Mucosa of gallbladder (tissue), 1 donor: Measurements from ENCODE around the gene CEP70. TPM values are rescaled to one million over a fixed set of nuclear protein-coding genes. Genes with fewer than 3 reads are reported as not detected.

Experiments used
- DNase-seq: peaks from one replicate; pipeline ENCODE4 v3.0.0-alpha.2; 2020; ENCODE audit warnings: low spot score
- total RNA-seq: library from RNA; stranded (reverse); gene quantifications from one replicate; pipeline ENCODE4 v1.2.1, GENCODE V29; 2021
- donor health status: DM: no; HTN: no; CAD: no.

The CEP70 gene
- total RNA-seq, 1 donor from 2014 or later = 49.5 TPM

DNA sequence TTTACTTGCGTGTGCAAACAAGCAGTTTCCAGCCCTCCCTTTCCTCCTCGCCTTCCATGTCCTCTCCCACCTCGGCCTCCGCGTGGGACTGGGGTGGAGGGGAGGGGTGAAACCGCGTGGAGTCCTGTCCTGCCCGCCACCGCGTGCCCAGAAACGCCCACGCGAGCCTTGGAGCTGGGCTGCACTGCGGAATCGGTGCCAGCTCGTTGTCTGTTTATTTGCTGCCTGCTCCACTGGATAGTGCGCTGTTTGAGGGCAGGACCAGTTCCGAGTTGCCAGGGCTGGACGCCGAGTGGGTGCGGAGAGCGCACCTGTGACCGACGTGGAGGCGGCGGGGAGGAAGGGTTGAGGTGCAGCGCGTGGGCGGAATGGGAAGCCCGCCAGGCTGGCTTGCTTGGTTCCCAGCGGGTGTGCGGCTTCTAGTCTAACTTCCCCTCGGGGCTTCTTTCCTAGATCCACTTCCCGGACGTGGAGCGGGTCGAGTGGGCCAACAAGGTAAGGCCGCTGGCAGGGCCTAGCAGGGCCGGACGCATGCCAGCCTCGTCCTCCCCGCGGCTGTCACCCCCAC, 142.4 kb downstream of the CEP70 start:
- no peak for DNase-seq

GRCh38 chr3:138450704-138451424, 143.2 kb downstream of the CEP70 start:
- no peak for DNase-seq

DNA sequence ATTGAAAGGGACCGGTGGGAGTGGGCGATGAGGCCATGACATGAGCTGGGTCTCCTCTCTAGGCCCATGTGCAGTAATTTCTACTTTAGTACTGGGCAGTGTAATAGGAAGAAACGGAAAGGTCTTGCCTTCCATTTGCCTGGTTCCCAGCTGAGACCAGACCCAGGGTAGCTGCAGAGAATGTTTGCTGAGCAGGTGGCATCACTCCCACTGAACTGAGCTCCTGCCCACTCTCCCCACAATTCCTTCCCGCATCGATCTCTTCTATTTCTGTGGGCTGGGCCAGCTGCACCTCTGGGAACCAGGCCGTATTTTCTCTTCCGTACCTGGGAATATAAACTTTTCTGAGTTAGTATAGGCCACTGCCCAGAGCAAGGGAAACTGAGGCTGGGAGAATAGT, 143.9 kb downstream of the CEP70 start:
- DNase-seq = no peak

- DNase-seq = no peak
Measured at GRCh38 chr3:138449490-138449889, 144.6 kb downstream of the CEP70 start.

DNA sequence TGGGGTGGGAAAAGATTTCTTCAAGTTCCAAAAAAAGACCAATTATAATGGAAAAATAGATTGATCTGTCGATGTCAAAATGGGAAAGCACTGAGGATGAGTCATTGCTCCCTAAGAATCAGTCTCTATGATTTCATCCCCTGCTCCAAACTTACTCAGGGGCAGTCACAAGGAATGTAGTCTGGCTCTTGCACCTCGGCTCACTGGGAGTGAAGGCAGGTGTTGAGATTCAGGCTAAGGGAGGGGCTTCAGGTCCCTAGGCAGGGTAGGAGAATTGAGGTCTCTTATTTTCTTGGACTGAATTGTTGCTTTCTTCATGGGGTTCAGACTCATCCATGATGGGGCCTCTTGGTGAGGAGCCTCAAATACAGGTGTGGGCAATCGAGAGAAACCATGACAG, 145.4 kb downstream of the CEP70 start:
- DNase-seq = no peak

DNA sequence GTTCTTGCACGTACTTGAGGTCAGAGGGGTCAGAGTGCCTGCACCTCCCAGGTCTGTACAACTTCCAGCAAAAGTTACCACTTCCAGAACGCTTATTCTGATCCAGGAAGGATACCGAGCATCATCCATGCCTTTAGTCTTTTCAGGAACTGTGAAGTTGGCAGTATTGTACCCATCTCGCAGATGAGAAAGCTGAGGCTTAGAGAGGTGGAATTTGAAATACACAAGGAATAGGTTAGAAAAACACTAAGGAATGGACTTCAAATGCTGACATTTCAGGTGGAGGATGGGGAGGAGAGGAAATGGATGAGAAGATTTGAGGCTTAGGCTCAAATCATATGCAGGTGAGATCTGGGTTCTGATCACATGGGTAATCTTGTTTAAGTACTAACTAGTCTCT, 148.4 kb downstream of the CEP70 start:
- DNase-seq = no peak

- DNase-seq = peak; percentile 23
Measured at GRCh38 chr3:138445236-138445635, 148.8 kb downstream of the CEP70 start.

Other genes with a start within 250 kb of the CEP70 start
- 31.7 TPM for gene MRAS, start 245.7 kb downstream of the CEP70 start, total RNA-seq
- gene ESYT3, start 159.6 kb downstream of the CEP70 start, total RNA-seq = 5.1 TPM
- gene FAIM, start 14.5 kb upstream of the CEP70 start, total RNA-seq = 19.5 TPM
- gene PIK3CB, start 240.7 kb upstream of the CEP70 start, total RNA-seq = 28.9 TPM